Central memory CD8-positive, alpha-beta T cell (primary cell): ENCODE data around the gene KCNMB2.
"Not testable (repeated sequence)": the region's sequence is repeated elsewhere in the genome, so short reads cannot be mapped to it uniquely, and the experiment has no call there.

Source experiments
- ATAC-seq: fragments of 150-1000 bp; cut with Tn5 transposase; replicated peaks from 2 replicates; pipeline ENCODE4 v1.10.0; 2022; ENCODE audit warnings: mild to moderate bottlenecking, moderate FRiP score, moderate number of reproducible peaks; ENCODE audit not compliant: poor library complexity, severe bottlenecking; ENCODE audit errors: extremely low read depth
- DNase-seq, 2 donors: peaks; one replicate each; pipeline ENCODE4 v3.0.0; 2021; ENCODE audit warnings: low spot score in 2 of 2
- H3K27ac Mint-ChIP-seq: one replicate; pipeline ENCODE4 v1.8.0; 2022; ENCODE audit warnings: low read depth, mild to moderate bottlenecking, moderate library complexity, mixed read lengths
- H3K27me3 Mint-ChIP-seq: one replicate; pipeline ENCODE4 v1.8.0; 2022; ENCODE audit warnings: mixed read lengths
- H3K36me3 Mint-ChIP-seq: one replicate; pipeline ENCODE4 v1.8.0; 2022; ENCODE audit warnings: mild to moderate bottlenecking, moderate library complexity, mixed read lengths; ENCODE audit not compliant: insufficient read depth
- H3K4me1 Mint-ChIP-seq: one replicate; pipeline ENCODE4 v1.8.0; 2022; ENCODE audit warnings: mixed read lengths
- H3K4me3 Mint-ChIP-seq: one replicate; pipeline ENCODE4 v1.8.0; 2022; ENCODE audit warnings: mild to moderate bottlenecking, moderate library complexity, mixed read lengths
- H3K9me3 Mint-ChIP-seq: one replicate; pipeline ENCODE4 v1.8.0; 2022; ENCODE audit warnings: mixed read lengths

Gene KCNMB2

DNA sequence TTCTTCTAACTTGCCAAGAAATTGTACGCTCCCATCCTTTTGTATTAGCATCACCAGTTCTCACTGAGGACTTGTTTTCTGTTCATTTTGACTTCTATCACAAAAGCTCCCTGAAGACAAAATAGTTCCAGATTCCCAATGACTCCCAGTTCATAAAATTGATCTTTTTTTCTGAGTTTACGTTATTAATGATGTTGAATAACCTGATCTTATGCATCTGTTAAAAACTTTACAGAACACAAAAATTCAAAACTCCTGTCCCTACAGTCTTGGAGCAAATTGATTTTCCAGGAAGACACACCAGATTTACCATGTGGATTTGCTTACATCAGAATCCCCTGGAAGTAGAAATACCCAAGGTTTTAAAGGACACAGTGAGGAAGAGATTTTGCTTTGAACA is 8.3 kb upstream of the KCNMB2 start:
- no peak for ATAC-seq
- Mint-ChIP-seq H3K4me3 (no peak overlapping the region), H3K36me3 (no peaks in the 10 kb centered on the region), H3K27ac (no peak overlapping the region), H3K27me3 (peaks cover 12% of the 10 kb centered on the region), H3K4me1 (no peaks in the 10 kb centered on the region), H3K9me3 (peaks cover 10% of the 10 kb centered on the region)
- DNase-seq: no peak

GRCh38 chr3:178529606-178530225 is 6.5 kb upstream of the KCNMB2 start:
- Mint-ChIP-seq H3K4me3 (no peak overlapping the region), H3K9me3 (peaks cover 8% of the 10 kb centered on the region), H3K27ac (no peak overlapping the region), H3K36me3 (no peaks in the 10 kb centered on the region), H3K4me1 (no peaks in the 10 kb centered on the region), H3K27me3 (peaks cover 12% of the 10 kb centered on the region)
- ATAC-seq (no peak), DNase-seq (no peak)

DNA sequence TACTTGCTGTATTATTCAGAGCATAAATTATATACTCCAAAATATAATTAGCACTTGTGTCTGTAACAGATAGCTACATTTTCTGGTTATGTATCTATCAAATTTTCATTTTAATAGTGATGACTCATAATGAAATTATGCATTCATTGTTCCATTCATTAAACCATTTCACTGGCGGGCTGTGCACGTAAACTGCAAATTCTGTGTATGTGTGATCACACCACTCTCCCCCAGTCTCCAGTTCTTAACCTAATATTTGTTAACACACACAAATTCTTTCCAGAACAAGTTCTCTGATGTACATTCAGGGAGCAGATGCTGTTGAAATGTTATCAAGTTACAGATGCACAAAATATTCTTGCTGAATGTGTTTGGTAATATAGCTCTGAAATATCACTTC is 3.8 kb upstream of the KCNMB2 start:
- Mint-ChIP-seq H3K4me1 (peaks cover 5% of the 10 kb centered on the region), H3K4me3 (no peak overlapping the region), H3K27me3 (peaks cover 12% of the 10 kb centered on the region), H3K9me3 (peaks cover 8% of the 10 kb centered on the region), H3K36me3 (peaks cover 2% of the 10 kb centered on the region), H3K27ac (no peak overlapping the region)
- ATAC-seq (no peak), DNase-seq (no peak)

GRCh38 chr3:178537122-178537705 is 978 bp downstream of the KCNMB2 start:
- H3K27me3 Mint-ChIP-seq: peaks cover 50% of the 10 kb centered on the region
- ATAC-seq (no peak), DNase-seq (no peak)
- no peak overlapping the region for H3K4me3 Mint-ChIP-seq
- H3K36me3 Mint-ChIP-seq: peaks cover 2% of the 10 kb centered on the region
- H3K4me1 Mint-ChIP-seq: peaks cover 5% of the 10 kb centered on the region
- no peak overlapping the region for H3K27ac Mint-ChIP-seq
- peaks cover 7% of the 10 kb centered on the region for H3K9me3 Mint-ChIP-seq

- H3K27me3 Mint-ChIP-seq: peaks cover 51% of the 10 kb centered on the region
- peaks cover 2% of the 10 kb centered on the region for H3K36me3 Mint-ChIP-seq
- H3K4me1 Mint-ChIP-seq: peaks cover 5% of the 10 kb centered on the region
- DNase-seq (no peak), ATAC-seq (no peak)
- H3K9me3 Mint-ChIP-seq: peaks cover 7% of the 10 kb centered on the region
- H3K4me3 Mint-ChIP-seq: no peak overlapping the region
- no peak overlapping the region for H3K27ac Mint-ChIP-seq
Observed at GRCh38 chr3:178538056-178538455, 1.8 kb downstream of the KCNMB2 start.

DNA sequence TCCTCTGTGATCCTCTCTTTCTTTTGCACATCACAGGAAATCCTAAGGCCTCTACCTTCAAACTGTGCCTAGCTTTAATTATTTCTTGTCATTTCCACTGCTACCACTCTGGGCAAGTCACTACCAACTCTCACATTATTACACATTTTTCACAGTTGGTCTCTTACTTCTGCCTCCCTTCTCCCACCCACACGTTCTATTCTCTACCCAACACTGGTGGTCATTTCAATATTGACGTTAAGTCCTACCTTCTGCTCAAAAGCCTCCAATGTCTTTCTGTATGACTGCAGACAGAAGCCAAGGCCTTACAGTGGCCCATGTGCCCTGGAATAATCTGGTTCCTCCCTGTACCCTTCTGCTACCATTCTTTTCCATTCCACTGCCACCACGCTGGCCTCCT is 3.9 kb downstream of the KCNMB2 start:
- ATAC-seq (no peak), DNase-seq (no peak)
- peaks cover 7% of the 10 kb centered on the region for H3K9me3 Mint-ChIP-seq
- no peaks in the 10 kb centered on the region for H3K36me3 Mint-ChIP-seq
- H3K27ac Mint-ChIP-seq: no peak overlapping the region
- H3K4me1 Mint-ChIP-seq: peaks cover 5% of the 10 kb centered on the region
- H3K27me3 Mint-ChIP-seq: peaks cover 63% of the 10 kb centered on the region
- H3K4me3 Mint-ChIP-seq: no peak overlapping the region

DNA sequence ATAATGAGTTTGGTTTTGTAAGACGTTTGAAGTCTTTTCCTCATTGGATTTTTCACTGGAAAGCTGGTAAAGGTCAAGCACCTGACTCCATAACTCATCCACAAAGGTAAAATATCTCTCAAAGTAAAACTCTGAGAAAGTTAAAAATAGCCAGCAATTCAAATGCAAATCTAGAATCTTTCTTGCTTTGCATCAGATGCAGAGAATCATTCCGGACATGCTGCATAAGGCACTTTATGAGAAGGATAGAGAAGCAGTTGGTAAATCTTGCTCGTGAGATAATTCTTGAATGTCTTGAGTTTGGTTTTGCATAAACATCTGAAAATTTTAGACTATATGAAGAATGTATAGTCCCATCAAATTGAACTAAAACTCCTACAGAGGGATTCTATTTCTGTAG is 9.1 kb downstream of the KCNMB2 start:
- peaks cover 3% of the 10 kb centered on the region for H3K9me3 Mint-ChIP-seq
- ATAC-seq: no peak
- H3K4me1 Mint-ChIP-seq: no peaks in the 10 kb centered on the region

DNA sequence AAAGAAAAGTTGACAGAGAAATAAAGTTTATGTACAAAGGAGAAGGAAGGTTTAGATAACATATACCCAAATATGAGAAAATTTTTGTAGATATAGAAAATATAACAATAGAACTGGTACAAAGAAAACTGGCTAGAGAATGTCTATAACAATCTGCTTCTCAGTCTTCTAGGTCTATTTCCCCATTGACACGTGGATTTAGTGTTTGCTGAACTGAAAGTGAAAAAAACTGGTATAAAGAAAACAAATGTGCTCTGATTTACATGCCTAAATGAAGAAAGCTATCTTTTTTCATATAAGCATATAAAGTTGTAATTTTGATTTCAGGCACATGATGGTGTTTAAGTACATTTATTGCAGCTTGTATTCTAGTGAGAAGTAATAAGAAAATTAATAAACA is 9.8 kb downstream of the KCNMB2 start:
- H3K27me3 Mint-ChIP-seq: peaks cover 24% of the 10 kb centered on the region
- DNase-seq: no peak
- H3K27ac Mint-ChIP-seq: no peak overlapping the region
- no peak overlapping the region for H3K4me3 Mint-ChIP-seq
- ATAC-seq: no peak
- H3K9me3 Mint-ChIP-seq: no peaks in the 10 kb centered on the region
- H3K36me3 Mint-ChIP-seq: no peaks in the 10 kb centered on the region
- H3K4me1 Mint-ChIP-seq: no peaks in the 10 kb centered on the region

More for the DNA sequence above, 9.1 kb downstream of the KCNMB2 start:
- H3K36me3 Mint-ChIP-seq: no peaks in the 10 kb centered on the region
- no peak overlapping the region for H3K4me3 Mint-ChIP-seq
- H3K27me3 Mint-ChIP-seq: peaks cover 32% of the 10 kb centered on the region
- H3K27ac Mint-ChIP-seq: no peak overlapping the region
- DNase-seq: no peak

- not testable (repeated sequence) for H3K9me3 Mint-ChIP-seq, H3K36me3 Mint-ChIP-seq, DNase-seq, H3K4me3 Mint-ChIP-seq, ATAC-seq, H3K4me1 Mint-ChIP-seq, H3K27ac Mint-ChIP-seq, H3K27me3 Mint-ChIP-seq
Observed at GRCh38 chr3:178549426-178549825, 13.2 kb downstream of the KCNMB2 start.

- Mint-ChIP-seq H3K9me3 (no peaks in the 10 kb centered on the region), H3K4me1 (no peaks in the 10 kb centered on the region)
Observed at GRCh38 chr3:178551916-178552321, 15.7 kb downstream of the KCNMB2 start.

GRCh38 chr3:178558637-178559036 is 22.4 kb downstream of the KCNMB2 start:
- no peak overlapping the region for H3K27ac Mint-ChIP-seq
- H3K9me3 Mint-ChIP-seq: peaks cover 5% of the 10 kb centered on the region
- no peak overlapping the region for H3K4me3 Mint-ChIP-seq
- H3K4me1 Mint-ChIP-seq: no peaks in the 10 kb centered on the region
- peaks cover 11% of the 10 kb centered on the region for H3K27me3 Mint-ChIP-seq
- ATAC-seq: no peak
- peaks cover 6% of the 10 kb centered on the region for H3K36me3 Mint-ChIP-seq
- no peak for DNase-seq

More at GRCh38 chr3:178551916-178552321, 15.7 kb downstream of the KCNMB2 start:
- ATAC-seq: no peak
- Mint-ChIP-seq H3K4me3 (no peak overlapping the region), H3K27ac (no peak overlapping the region), H3K27me3 (no peaks in the 10 kb centered on the region), H3K36me3 (peaks cover 1% of the 10 kb centered on the region)
- no peak for DNase-seq

DNA sequence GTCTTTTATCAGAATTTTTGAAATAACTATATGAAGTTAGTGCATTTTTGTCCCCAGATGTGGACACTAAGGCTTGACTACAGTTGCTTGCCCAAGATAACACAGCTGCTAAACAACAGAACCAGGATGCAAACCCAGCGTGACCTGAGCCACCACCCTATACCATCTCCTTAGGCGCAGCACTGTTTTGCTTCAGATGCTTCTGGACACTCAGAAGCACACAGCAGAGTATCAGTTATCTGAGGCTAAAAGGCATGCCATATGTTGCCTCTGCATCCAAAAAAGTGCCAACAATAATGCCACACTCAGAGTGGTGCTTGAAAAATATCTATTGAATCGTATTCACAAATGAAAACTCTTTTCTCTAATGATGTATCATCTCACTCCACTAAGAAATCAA is 24.5 kb downstream of the KCNMB2 start:
- H3K4me3 Mint-ChIP-seq: no peak overlapping the region
- peaks cover 5% of the 10 kb centered on the region for H3K9me3 Mint-ChIP-seq
- ATAC-seq: no peak
- peaks cover 11% of the 10 kb centered on the region for H3K27me3 Mint-ChIP-seq
- DNase-seq: no peak
- H3K36me3 Mint-ChIP-seq: peaks cover 5% of the 10 kb centered on the region
- no peaks in the 10 kb centered on the region for H3K4me1 Mint-ChIP-seq
- H3K27ac Mint-ChIP-seq: no peak overlapping the region

GRCh38 chr3:178561239-178561638 is 25.0 kb downstream of the KCNMB2 start:
- DNase-seq: no peak
- Mint-ChIP-seq H3K4me3 (no peak overlapping the region), H3K27me3 (peaks cover 11% of the 10 kb centered on the region), H3K36me3 (peaks cover 5% of the 10 kb centered on the region), H3K27ac (no peak overlapping the region), H3K4me1 (no peaks in the 10 kb centered on the region), H3K9me3 (peaks cover 5% of the 10 kb centered on the region)
- ATAC-seq: no peak
